ENCODE measurements around the gene PLB1.

PLB1 gene

GRCh38 chr2:28469304-28469703 is 26.6 kb upstream of the PLB1 start:
- Histone ChIP-seq H3K9me3 (ENCODE audit: insufficient read depth, low read depth, low read length) (no peaks in the 10 kb centered on the region), H3F3A (ENCODE audit: low read depth) (no peaks in the 10 kb centered on the region), H3K4me1 (ENCODE audit: insufficient read depth, low read length, poor library complexity, severe bottlenecking) (peaks cover 8% of the 10 kb centered on the region), H3K27me3 (ENCODE audit: insufficient read depth, low read length, poor library complexity, severe bottlenecking) (no peaks in the 10 kb centered on the region), H3K36me3 (ENCODE audit: insufficient read depth, low read length) (no peaks in the 10 kb centered on the region), H3K9me2 (replicated peaks; ENCODE audit: low read depth, low read length) (no peaks in the 10 kb centered on the region), H3K79me2 (ENCODE audit: insufficient read depth, low read length) (no peaks in the 10 kb centered on the region), H4K20me1 (ENCODE audit: insufficient read depth, low read length, poor library complexity, severe bottlenecking) (no peaks in the 10 kb centered on the region), H3K4me3 (ENCODE audit: low read length, poor library complexity, severe bottlenecking) (no peak overlapping the region), H3K9ac (ENCODE audit: low read depth, low read length, poor library complexity, severe bottlenecking) (no peak overlapping the region), H3K4me2 (ENCODE audit: low read depth, low read length, poor library complexity, severe bottlenecking) (no peak overlapping the region), H2AFZ (ENCODE audit: low read length) (no peak overlapping the region)
- TF ChIP-seq EZH2phosphoT487 (IDR thresholded peaks at IDR 0.05; ENCODE audit: borderline replicate concordance), result no peak
- TF ChIP-seq, protein P1, sequence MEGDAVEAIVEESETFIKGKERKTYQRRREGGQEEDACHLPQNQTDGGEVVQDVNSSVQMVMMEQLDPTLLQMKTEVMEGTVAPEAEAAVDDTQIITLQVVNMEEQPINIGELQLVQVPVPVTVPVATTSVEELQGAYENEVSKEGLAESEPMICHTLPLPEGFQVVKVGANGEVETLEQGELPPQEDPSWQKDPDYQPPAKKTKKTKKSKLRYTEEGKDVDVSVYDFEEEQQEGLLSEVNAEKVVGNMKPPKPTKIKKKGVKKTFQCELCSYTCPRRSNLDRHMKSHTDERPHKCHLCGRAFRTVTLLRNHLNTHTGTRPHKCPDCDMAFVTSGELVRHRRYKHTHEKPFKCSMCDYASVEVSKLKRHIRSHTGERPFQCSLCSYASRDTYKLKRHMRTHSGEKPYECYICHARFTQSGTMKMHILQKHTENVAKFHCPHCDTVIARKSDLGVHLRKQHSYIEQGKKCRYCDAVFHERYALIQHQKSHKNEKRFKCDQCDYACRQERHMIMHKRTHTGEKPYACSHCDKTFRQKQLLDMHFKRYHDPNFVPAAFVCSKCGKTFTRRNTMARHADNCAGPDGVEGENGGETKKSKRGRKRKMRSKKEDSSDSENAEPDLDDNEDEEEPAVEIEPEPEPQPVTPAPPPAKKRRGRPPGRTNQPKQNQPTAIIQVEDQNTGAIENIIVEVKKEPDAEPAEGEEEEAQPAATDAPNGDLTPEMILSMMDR (conservative IDR thresholded peaks at IDR 0.05; ENCODE audit: low read length), result no peak

DNA sequence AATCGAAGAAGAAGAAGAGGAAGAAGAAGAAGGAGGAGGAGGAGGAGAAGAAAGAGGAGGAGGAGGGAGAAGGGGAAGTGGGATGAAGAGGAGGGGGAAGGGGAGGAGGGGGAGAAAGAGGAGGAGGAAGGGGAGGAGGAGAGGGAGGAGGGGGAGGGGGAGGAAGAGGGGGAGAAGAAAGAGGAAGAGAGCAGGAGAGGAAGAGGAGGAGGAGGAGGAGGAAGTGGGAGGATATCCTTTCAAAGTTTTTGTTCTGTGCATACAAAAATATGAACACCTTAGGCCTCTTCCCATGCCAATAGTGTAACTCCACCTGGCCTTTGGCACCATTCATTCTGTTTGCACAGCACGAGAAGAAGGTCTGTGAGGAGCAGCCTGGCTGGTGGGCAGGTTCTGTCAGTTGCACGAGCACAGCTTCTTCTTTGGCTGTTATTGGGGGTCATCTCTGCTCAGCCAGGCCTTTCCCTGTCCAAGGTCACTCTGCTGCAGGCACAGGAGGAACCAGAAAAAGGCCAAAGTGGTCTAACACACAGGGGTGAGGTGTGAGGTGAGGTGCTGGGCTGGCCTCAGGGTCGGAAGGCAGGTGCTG is 25.8 kb upstream of the PLB1 start:
- Histone ChIP-seq H3K9me3 (ENCODE audit: insufficient read depth, low read depth, low read length) (no peaks in the 10 kb centered on the region), H2AFZ (ENCODE audit: low read length) (peak overlapping the region; percentile 62), H3K4me2 (ENCODE audit: low read depth, low read length, poor library complexity, severe bottlenecking) (no peak overlapping the region), H3K27me3 (ENCODE audit: insufficient read depth, low read length, poor library complexity, severe bottlenecking) (no peaks in the 10 kb centered on the region), H3K9ac (ENCODE audit: low read depth, low read length, poor library complexity, severe bottlenecking) (no peak overlapping the region), H3F3A (ENCODE audit: low read depth) (no peaks in the 10 kb centered on the region), H3K79me2 (ENCODE audit: insufficient read depth, low read length) (no peaks in the 10 kb centered on the region), H3K4me1 (ENCODE audit: insufficient read depth, low read length, poor library complexity, severe bottlenecking) (peaks cover 8% of the 10 kb centered on the region), H3K36me3 (ENCODE audit: insufficient read depth, low read length) (no peaks in the 10 kb centered on the region), H3K4me3 (ENCODE audit: low read length, poor library complexity, severe bottlenecking) (no peak overlapping the region), H4K20me1 (ENCODE audit: insufficient read depth, low read length, poor library complexity, severe bottlenecking) (no peaks in the 10 kb centered on the region), H3K9me2 (replicated peaks; ENCODE audit: low read depth, low read length) (no peaks in the 10 kb centered on the region)
- TF ChIP-seq EZH2phosphoT487 (IDR thresholded peaks at IDR 0.05; ENCODE audit: borderline replicate concordance), result no peak
- TF ChIP-seq, protein P1 (conservative IDR thresholded peaks at IDR 0.05; ENCODE audit: low read length), result no peak

DNA sequence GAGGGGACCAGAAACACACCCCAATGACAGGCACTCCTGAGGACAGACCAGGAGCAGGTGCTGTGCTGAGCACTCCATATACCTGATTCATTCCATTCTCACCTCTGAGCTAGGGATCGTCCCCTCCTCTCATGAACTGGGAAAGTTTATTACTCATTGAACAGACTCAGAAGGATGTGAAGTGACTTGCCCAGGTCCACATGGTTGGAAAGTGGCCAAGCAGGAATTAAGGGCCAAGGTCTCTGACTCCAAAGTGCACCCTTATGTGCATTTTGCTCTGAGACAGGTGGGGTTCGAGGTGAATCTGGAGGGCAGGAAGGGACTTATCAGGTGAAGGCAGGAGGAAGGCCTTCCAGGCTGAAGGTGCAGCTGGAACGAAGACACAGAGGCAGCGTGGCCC is 25.1 kb upstream of the PLB1 start:
- H2AFZ ChIP-seq (ENCODE audit: low read length), result peak overlapping the region; percentile 62; the same call in 1 of the 2 replicates
- no peak overlapping the region for H3K4me3 ChIP-seq (ENCODE audit: low read length, poor library complexity, severe bottlenecking)
- no peaks in the 10 kb centered on the region for H4K20me1 ChIP-seq (ENCODE audit: insufficient read depth, low read length, poor library complexity, severe bottlenecking)
- H3K27me3 ChIP-seq (ENCODE audit: insufficient read depth, low read length, poor library complexity, severe bottlenecking), result no peaks in the 10 kb centered on the region
- H3K9me2 ChIP-seq (replicated peaks; ENCODE audit: low read depth, low read length), result no peaks in the 10 kb centered on the region
- H3K9ac ChIP-seq (ENCODE audit: low read depth, low read length, poor library complexity, severe bottlenecking), result no peak overlapping the region
- H3K4me2 ChIP-seq (ENCODE audit: low read depth, low read length, poor library complexity, severe bottlenecking), result no peak overlapping the region
- H3F3A ChIP-seq (ENCODE audit: low read depth), result no peaks in the 10 kb centered on the region
- H3K79me2 ChIP-seq (ENCODE audit: insufficient read depth, low read length), result no peaks in the 10 kb centered on the region
- TF ChIP-seq, protein P1 (conservative IDR thresholded peaks at IDR 0.05; ENCODE audit: low read length), result no peak
- TF ChIP-seq EZH2phosphoT487 (IDR thresholded peaks at IDR 0.05; ENCODE audit: borderline replicate concordance), result no peak
- H3K4me1 ChIP-seq (ENCODE audit: insufficient read depth, low read length, poor library complexity, severe bottlenecking), result peaks cover 8% of the 10 kb centered on the region
- H3K36me3 ChIP-seq (ENCODE audit: insufficient read depth, low read length), result no peaks in the 10 kb centered on the region
- no peaks in the 10 kb centered on the region for H3K9me3 ChIP-seq (ENCODE audit: insufficient read depth, low read depth, low read length)
